Activated CD4-positive, alpha-beta T cell treated with anti-CD3 and anti-CD28 coated beads for 1 hour (primary cell): ENCODE results near the gene PLCD3.

Experiments
- DNase-seq: peaks from one replicate; pipeline ENCODE4 v3.0.0-alpha.2; 2020

The PLCD3 gene

GRCh38 chr17:45115015-45115625 is 17.2 kb downstream of the PLCD3 start:
- DNase-seq, result no peak

DNA sequence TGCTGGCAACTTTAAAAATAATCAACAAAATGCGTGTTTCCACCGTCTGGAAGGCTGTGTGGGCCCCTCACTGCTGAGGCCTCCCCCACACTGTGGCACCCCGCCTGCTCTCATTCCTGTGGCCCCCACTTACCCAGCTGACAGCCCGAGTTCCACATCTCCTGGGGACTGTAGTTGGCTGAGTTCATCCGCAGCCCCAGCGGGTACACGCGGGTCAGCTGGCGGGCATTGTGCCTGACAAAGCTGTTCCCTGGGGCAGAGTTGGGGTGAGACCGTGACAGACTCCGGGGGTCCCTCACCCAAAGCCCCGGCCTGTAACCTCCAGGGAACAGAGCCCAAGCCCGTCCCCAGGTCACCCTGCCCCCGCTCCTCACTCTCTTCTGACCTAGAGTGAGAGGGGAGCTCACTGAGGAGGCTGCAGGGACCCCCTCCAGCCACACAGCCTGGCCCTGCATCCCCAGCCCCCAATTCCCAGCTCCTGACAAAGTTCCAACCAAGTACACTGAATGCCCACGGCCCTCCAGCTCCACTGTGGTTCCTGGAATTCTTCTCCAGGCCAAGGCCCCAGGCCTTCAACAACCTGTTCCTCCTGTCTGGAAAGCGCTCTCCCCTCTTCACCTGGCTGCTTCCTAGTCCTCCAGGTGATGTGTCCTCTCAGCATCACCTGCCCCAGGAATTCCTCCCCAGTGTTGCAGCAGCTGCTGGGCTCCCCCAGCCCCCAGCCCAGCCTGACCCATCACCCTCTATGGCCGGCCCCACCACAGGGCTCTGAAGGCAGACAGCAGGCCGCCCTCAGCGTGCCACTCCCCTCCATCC is 18.0 kb downstream of the PLCD3 start:
- DNase-seq, result no peak

DNA sequence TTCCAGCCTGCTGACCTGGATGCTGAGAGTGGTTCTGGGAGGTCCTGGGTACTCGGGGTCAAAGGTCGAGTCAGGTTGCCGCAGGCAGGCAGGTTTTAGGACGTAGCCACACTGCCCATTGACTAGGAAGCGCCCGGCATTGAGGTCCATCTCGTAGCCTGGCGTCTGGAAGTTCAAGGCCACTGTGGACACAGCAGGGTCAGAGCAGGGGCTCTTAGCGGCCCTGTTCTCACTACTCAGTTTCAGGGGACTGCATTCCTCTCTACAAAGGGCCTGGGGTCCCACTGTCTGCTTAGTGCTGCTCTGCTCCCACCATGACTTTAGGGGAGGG is 18.9 kb downstream of the PLCD3 start:
- no peak for DNase-seq

GRCh38 chr17:45112559-45113423 is 19.5 kb downstream of the PLCD3 start:
- no peak for DNase-seq

GRCh38 chr17:45111850-45112249 is 20.5 kb downstream of the PLCD3 start:
- DNase-seq, result no peak

GRCh38 chr17:45110676-45111611 is 21.4 kb downstream of the PLCD3 start:
- DNase-seq, result no peak

DNA sequence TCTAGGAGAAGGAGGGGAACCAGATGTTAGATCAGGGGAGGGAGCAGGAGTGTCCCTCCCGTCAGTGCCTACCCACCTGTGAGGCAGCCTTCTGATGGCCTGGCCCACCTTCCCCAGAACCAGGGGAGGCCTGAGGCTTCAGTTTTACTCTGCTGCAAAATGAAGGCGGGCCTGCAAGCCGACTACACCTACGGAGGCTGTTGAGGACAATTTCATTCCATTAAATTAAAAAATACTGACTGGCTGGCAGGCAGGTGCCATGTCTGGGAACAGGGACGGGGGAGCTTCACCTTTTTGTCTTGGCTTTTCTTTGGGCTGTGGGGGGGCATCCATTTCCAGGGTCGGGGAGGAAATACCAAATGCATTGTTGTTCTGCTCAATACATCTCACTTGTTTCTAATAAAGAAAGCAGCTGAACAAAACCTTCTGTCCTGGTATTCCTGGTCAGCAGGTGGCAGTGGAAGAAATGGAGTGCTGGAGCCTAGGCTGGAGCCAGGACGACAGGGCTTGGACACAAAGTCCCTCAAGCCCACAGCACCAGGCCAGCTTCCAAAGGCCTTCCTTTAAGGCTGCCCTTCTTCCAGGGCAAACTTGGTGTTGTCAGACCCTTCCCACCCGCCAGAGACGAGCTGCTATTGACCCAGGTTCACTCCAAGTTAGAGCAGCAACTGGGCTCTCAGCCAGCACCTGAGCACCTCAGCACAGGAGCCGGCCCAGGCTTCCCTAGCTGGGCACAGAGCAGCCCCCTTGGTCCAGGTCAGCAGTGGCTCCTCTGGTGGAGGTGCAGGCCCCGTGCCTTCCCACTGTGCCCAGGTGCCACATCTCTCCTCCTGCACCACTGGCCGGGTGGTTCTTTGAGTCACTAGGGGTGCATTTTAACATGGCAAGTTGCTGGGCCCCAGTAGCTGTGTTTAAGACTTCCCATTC is 23.5 kb downstream of the PLCD3 start:
- DNase-seq, result no peak

DNA sequence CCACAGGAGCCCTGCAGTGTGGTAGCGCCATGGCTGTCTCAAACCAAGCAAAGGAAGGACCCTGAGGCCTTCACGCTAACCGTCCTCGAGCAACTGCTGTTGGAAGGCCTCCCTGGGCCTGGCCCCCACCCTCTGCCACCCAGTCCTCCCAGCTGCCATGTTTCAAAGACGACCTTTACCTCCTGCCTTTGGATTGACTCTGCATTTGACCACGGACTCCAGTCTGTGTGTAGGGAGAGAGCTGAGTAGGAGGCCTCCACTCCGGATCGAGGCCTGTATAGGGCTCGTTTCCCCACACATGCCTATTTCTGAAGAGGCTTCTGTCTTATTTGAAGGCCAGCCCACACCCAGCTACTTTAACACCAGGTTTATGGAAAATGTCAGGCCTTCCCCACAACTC is 24.3 kb downstream of the PLCD3 start:
- no peak for DNase-seq

DNA sequence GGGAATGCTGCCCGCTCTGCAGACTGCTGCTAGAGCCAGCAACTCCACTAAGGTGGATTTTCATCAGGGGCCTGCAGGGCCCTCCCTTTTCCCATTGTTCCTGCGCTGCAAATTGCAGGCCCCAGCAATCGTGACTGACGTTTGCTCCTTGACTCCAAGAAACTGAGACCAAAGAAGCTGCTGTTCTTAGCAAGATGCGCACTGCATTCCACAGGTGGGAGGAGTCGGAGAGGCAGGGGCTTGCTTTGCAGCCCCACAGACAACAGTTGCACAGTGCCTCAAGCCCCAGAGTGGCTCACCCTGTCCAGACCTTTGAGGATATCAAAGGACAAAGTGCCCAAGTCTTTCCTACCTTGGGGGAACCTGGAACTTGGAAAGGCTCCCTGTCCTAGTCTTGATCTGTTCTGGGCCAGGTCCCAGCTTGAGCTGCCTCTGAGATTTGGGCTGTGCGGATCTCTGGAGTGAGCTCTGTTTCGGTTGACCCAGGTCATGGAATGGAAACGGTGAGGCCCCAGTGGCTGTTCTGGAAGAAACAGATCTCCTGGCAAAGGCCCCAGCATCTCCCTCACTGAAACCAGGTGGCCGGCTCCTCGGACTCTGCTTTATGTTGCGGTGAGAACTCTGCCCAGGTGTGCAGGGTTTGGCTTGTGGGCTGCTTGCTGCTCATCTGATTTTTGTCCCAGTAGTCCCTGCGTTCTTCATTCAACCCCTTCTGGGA is 24.9 kb downstream of the PLCD3 start:
- no peak for DNase-seq

DNA sequence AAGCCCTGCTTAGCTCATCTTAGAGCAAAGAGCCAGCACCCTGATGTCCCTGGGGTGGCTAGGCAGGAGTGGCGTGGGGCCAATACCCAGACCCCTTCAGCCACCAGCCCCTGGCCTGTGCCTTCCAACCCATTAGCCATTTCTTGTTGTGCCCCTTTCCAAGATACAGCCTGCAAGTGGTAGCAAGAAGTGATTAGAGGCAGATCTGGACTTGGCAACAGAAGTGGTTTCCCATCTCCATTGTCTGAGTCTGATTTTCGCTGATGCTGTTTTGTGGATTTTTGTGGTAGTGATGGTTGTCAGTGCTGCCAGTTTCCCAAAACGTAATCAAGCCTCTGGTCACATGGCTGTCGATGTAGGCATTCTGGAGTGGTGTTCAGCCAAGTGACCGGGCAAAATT is 25.7 kb downstream of the PLCD3 start:
- no peak for DNase-seq

DNA sequence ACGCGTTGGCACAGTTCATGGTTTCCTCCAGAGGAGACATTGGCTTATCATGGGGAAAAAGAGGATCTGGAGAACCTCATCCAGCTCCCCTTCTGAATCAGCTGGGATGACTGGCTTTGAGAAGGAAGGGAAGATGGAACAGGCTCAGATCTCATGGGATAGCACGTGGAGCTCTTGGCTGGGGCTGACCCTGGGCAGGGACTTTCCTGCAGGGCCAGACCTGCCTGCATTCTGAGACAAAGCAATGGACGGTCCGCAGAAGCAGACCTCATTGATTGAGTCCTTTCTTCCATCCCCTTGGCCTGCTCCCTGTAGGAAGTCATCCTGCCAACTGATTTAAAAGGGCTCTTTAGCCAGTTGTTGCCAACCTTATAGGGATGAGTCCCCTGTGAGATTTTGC is 26.2 kb downstream of the PLCD3 start:
- DNase-seq, result no peak

GRCh38 chr17:45104907-45105624 is 27.2 kb downstream of the PLCD3 start:
- no peak for DNase-seq

DNA sequence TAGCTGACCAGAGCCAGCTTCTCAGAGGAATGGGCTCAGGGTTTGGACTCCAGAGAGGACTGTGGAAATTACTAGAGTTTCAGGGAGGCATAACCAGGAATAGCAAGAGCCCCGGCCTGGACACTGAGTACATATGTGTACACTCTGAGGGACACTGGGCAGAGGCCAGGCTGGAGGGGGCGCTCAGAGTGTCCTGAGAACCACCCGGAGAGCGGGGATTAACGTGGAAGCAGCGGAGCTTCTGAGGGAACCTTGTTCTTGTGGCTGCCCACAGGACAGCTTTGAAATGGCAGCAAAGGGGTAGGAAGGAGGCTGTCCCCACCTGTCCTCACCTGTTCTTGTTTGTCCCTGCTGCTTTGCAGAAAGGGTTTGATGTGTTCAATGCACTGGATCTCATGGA is 27.8 kb downstream of the PLCD3 start:
- no peak for DNase-seq

DNA sequence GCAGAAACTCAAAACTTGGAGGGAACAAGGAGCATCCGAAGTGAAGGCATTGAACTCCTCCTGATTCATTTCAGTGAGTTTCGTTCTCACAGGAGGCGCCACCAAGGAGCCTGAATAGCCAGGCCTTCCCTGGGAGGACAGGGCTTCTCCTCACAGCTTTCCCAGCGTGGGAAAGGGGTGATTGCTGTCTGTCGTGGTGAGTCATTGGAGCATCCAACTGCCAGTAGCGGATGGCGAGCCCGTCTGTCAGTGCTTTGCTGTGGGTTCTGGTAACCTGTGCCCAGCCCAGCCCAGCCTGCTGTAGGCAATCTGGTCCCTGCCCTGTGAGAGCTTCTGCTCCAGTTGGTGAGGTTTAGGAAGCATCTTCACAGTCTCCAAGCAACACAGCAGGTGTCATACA is 28.3 kb downstream of the PLCD3 start:
- DNase-seq, result no peak

DNA sequence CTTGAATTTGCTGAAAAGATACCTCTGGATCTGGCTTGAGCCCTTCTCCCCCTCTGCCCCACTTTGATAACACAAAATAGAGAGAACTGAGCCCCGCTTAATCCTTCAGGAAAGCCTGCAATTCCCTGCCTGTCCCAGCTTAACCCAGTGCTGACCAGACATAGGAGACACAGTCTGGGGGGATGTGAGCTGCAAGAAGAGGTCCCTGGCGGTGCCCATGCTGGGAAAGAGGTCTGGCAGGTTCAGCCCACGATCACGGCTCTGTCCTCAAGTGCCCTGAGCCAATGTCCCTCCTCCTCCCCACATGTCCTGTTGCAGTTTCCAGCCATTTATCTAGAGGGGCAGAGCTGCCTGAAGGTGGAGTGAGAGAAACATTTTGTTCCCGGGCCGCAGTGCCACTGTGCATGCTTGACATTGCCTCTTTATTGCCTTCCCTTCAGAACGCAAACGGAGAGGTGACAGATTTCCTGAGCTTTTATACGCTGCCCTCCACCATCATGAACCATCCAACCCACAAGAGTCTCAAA is 29.0 kb downstream of the PLCD3 start:
- no peak for DNase-seq

- DNase-seq, result no peak
These were observed 29.5 kb downstream of the PLCD3 start for GRCh38 chr17:45102856-45103255.

- no peak for DNase-seq
These were observed 30.2 kb downstream of the PLCD3 start for GRCh38 chr17:45101883-45102811.

- DNase-seq, result no peak
These were observed 30.8 kb downstream of the PLCD3 start for GRCh38 chr17:45101546-45101882.
